ENCODE data around the gene MKNK1.

MKNK1 gene

GRCh38 chr1:46516200-46516950 lies 87.7 kb downstream of the MKNK1 start:
- Histone ChIP-seq H3K9me3 (no peaks in the 10 kb centered on the region), H3K27ac (no peak overlapping the region), H3K4me1 (ENCODE audit: control insufficient read depth in 1 of 2, insufficient read depth in 1 of 2, low read depth in 1 of 2, low read length in 1 of 2) (no peaks in the 10 kb centered on the region), H3K27me3 (peaks cover 84% of the 10 kb centered on the region), H3K4me3 (ENCODE audit: low read depth in 1 of 2, low read length in 1 of 2) (no peak overlapping the region), H3K36me3 (no peaks in the 10 kb centered on the region)
- no peak for TF ChIP-seq CTCF (IDR thresholded peaks at IDR 0.05)

- H3K4me3 ChIP-seq (ENCODE audit: low read depth in 1 of 2, low read length in 1 of 2) = no peak overlapping the region
- no peak overlapping the region for H3K27ac ChIP-seq
- no peaks in the 10 kb centered on the region for H3K4me1 ChIP-seq (ENCODE audit: control insufficient read depth in 1 of 2, insufficient read depth in 1 of 2, low read depth in 1 of 2, low read length in 1 of 2)
- TF ChIP-seq CTCF (IDR thresholded peaks at IDR 0.05) = no peak
- H3K36me3 ChIP-seq = no peaks in the 10 kb centered on the region
- no peaks in the 10 kb centered on the region for H3K9me3 ChIP-seq
- H3K27me3 ChIP-seq = peaks cover 76% of the 10 kb centered on the region
Observed at GRCh38 chr1:46515576-46515975, 88.5 kb downstream of the MKNK1 start.

GRCh38 chr1:46513536-46513935 lies 90.5 kb downstream of the MKNK1 start:
- Histone ChIP-seq H3K36me3 (no peaks in the 10 kb centered on the region), H3K27me3 (peaks cover 66% of the 10 kb centered on the region), H3K9me3 (no peaks in the 10 kb centered on the region), H3K27ac (no peak overlapping the region), H3K4me3 (ENCODE audit: low read depth in 1 of 2, low read length in 1 of 2) (no peak overlapping the region), H3K4me1 (ENCODE audit: control insufficient read depth in 1 of 2, insufficient read depth in 1 of 2, low read depth in 1 of 2, low read length in 1 of 2) (no peaks in the 10 kb centered on the region)
- TF ChIP-seq CTCF (IDR thresholded peaks at IDR 0.05) = no peak

- H3K36me3 ChIP-seq = no peaks in the 10 kb centered on the region
- no peak overlapping the region for H3K4me3 ChIP-seq (ENCODE audit: low read depth in 1 of 2, low read length in 1 of 2)
- H3K27ac ChIP-seq = no peak overlapping the region
- TF ChIP-seq CTCF (IDR thresholded peaks at IDR 0.05) = no peak
- peaks cover 59% of the 10 kb centered on the region for H3K27me3 ChIP-seq
- no peaks in the 10 kb centered on the region for H3K9me3 ChIP-seq
- no peaks in the 10 kb centered on the region for H3K4me1 ChIP-seq (ENCODE audit: control insufficient read depth in 1 of 2, insufficient read depth in 1 of 2, low read depth in 1 of 2, low read length in 1 of 2)
Observed at GRCh38 chr1:46512792-46513190, 91.3 kb downstream of the MKNK1 start.

- H3K27ac ChIP-seq = no peak overlapping the region
Observed at GRCh38 chr1:46512135-46512791, 91.8 kb downstream of the MKNK1 start.

More at GRCh38 chr1:46512135-46512791, 91.8 kb downstream of the MKNK1 start:
- peaks cover 54% of the 10 kb centered on the region for H3K27me3 ChIP-seq
- no peak overlapping the region for H3K4me3 ChIP-seq (ENCODE audit: low read depth in 1 of 2, low read length in 1 of 2)
- no peaks in the 10 kb centered on the region for H3K36me3 ChIP-seq
- no peaks in the 10 kb centered on the region for H3K9me3 ChIP-seq
- H3K4me1 ChIP-seq (ENCODE audit: control insufficient read depth in 1 of 2, insufficient read depth in 1 of 2, low read depth in 1 of 2, low read length in 1 of 2) = no peaks in the 10 kb centered on the region
- TF ChIP-seq CTCF (IDR thresholded peaks at IDR 0.05) = no peak
